ENCODE data around the gene CALML6. TPM values are rescaled to one million over a fixed set of nuclear protein-coding genes. Genes with fewer than 3 reads are reported as not detected.
A peak's percentile ranks its signal among the peaks of the same experiment; 100 is the strongest.

Gene CALML6
- total RNA-seq, 1 donor from 2014 or later: not detected

DNA sequence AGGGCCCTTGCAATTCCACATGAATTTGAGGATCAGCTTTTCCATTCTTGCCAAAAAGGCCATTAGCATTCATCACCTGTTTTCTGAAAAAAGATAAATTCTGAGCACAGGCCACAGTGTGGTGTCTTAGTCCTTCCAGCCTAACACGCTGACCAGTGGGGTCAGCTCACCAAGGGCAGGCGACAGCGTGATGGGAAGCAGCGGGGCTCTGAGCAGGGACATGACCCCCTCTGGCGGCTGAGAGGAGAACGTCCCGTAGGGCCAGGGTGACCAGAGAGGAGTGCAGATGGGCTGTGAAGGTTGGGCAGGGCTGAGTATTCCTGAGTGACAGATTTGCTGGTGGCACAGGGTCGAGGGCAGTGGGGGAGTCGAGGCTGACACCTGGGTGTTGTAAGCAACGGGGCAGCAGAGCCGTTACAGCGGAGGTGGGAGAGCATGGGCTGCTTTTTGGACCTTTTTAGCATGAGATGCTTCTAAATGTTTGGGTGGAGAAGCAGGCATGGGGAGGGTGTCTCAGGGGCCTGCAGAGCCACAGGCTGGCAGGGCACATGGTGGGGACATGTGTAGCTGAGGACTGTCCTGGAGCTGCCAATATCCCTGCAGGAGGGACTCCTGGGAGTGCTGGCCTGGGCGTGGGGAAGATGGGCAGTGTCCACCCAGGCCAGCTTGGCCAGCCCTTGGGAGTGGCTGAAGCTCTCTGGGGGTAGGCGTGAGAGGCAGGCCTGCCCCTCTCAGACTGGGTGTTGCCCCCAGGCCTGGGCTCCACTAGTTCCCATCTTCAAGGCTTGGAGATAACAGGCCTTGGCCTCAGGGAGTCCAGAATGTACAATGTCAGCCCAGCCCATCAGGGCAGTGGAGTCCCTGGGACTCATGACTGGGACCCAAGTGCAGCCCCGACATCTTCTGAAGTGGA lies 8.6 kb upstream of the CALML6 start:
- DNase-seq (peak; percentile 93), ATAC-seq (ENCODE audit: poor library complexity) (peak; percentile 72)
- intact Hi-C loops (cut with DNase I): loop anchor here (5.0 kb wide), 1 partner anchor 129 kb away; the partner anchor contains the start of gene NADK

DNA sequence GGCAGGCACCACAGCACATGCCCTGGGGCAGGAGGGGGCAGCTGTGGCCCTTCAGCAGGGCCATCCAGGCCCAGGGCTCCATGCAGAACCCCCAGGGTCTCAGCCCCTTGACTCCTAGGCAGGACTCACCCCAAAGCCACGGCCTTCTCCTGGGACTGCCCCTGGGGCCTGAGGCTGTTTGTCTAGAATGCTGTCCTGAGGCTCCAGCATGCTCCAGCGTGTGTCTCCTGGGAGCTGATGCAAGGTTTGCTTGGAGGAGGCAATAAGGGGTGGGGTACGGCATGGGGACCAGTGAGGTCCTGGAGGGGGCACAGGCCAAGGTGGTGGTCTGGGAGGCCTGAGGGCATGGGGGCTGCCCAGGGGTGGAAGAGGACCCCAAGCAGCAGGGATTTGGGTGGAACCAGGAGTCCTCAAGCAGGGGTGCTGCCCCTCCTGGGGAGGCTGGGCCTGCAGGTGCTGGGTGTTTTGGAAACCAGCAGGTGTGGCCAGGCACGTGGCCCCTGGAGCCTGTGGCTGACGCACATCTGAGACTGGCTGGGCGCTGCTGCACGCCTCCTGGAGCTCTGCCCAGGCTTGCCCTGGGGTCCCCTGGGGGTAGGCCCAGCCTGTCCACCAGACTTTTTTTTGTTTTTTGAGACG lies 7.8 kb upstream of the CALML6 start:
- DNase-seq: no peak
- intact Hi-C loops (cut with DNase I): loop anchor here (5.0 kb wide), 1 partner anchor 130 kb away; the partner anchor contains the start of gene NADK
- no peak for ATAC-seq (ENCODE audit: poor library complexity)

DNA sequence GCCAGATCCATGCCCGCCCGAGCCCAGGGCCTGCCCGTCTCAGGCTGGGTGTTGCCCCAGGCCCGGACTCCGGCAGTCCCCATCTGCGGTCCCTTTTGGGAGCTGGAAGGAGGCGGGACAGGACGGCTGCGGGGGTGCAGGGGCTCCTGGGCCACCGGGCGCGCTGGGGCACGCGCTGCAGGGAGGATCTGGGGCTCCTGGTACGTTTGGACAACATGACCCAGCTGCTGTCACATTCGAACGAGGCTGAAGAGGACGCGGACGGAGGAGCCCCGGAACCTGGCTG lies 6.6 kb upstream of the CALML6 start:
- DNase-seq: no peak
- no peak for ATAC-seq (ENCODE audit: poor library complexity)
- intact Hi-C loops (cut with DNase I): loop anchor here (5.0 kb wide), 1 partner anchor 131 kb away; the partner anchor contains the start of gene NADK

DNA sequence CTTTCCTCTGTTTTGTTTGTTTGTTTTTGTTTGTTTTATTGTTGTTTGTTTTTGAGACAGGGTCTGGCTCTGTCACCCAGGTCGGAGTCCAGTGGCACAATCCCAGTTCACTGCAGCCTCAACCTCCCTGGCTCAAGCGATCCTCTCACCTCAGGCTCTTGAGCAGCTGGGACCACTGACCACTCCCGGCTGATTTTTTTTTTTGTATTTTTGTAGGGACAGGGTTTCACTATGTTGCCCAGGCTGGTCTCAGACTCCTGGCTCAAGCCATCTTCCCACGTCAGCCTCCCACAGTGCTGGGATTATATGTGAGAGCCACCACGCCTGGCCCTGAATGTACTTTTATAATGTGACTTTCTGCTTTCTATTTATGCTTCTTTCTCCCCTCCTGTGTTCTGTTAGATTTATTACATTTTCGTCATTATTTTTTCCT lies 5.0 kb upstream of the CALML6 start:
- DNase-seq (no peak), ATAC-seq (ENCODE audit: poor library complexity) (no peak)
- intact Hi-C loops (cut with DNase I): no loop called here

DNA sequence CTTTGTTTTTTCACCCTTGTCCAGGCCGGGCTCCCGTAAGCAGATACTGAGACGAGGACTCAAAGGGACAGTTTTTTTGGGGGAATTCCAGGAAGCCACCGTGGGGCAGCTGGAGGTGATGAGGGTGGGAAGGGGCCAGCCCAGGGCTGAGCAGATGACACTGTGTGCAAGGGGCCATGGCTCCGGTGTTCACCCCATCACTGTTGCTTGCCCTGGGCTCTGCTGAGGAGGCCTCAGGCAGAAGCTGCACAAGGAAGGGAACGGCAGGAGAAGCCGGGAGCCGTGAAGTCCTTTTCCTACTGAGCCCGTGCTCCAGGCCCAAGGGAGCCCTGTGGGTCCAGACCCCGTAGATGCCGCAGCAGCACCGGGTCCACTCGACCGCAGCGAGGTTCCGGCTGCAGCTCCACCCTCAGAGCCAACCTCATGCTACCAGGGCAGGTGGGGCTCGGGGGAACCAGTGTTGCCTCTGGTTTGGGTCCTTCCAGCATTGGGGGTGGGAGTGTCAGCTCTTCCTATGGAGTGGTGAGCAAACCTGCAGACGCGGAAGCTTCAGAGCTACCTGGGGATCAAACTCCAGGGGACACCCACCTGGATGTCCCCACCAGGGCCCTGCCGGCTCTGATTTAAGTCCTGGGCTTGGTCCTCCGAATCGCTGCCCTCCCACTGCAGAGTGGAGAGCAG lies 4.3 kb upstream of the CALML6 start:
- no peak for ATAC-seq (ENCODE audit: poor library complexity)
- intact Hi-C loops (cut with DNase I): no loop called here
- no peak for DNase-seq

DNA sequence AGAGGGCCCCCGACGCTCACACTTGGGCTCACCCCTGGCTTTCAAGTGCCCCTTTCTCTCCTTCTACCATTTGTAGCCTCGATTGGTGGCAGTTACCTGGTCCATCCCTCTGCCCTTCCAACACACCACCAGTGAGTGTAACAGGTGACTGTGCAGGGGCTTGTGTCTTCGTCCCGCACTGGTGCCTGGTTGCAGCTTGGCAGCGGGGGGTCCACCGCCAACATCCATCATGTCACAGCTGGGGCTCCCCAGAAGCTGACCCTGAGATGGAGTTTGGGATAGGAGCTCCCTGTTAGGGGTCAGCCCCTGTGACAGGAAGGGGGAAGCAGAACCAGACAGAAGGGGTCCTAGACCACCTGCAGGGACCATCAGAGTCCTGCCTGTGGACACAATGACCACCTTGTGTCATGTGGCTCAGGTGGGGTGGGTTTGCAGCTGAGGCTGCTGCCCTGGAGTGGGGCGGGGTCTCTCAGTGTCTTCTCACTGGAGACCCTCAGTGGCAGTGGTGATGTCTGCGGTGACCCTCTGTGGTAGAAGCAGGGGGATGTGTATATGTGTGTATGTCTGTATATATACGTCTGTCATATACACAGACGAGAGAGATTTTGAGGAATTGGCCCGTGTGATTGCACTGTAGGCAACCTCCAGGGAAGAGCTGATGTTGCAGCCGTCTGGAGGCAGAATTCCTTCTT lies 3.6 kb upstream of the CALML6 start:
- intact Hi-C loops (cut with DNase I): no loop called here
- no peak for DNase-seq
- ATAC-seq (ENCODE audit: poor library complexity): no peak

DNA sequence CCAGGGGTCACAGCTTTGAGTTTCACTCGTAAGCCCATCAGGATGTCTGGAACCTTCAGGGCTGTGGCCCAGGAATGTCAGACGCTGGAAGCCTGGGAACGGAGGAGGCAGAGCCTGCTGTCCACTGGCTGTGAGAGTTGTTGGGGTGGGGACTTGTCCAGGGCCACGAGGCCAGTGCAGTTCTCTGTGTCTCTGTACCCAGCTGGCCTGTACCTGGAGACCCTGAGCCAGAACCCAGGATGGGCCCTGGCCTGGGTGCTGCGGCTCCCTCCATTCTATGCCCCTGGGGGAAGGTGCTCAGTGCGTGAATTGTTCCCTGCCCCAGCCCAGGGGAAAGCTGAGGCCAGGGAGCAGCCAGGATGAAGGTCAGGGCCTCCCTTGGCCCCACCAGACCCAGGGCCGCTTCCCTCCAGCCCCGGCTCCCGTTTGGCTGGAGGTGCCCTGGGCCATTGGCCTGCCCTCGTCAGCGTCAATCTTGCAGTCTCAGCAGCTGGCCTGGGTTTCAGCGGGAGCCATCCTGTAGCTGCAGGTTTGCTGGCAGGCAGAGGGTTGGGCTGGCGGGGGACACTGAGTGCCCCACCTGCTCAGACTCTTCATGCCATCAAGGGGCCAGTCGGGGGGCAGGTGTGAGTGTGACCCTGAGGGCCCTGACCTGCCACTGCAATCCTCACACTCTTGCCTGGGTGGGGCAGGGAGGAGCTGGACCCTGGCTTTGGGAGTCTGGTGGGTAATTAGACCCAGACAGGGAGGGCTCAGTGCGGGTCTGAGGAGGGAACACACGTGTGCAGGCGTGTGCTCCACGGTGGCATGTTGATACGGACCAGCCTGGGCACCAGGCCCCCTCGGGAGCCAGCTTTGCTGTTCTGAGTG lies 724 bp upstream of the CALML6 start:
- ATAC-seq (ENCODE audit: poor library complexity): no peak
- intact Hi-C loops (cut with DNase I): no loop called here
- no peak for DNase-seq

DNA sequence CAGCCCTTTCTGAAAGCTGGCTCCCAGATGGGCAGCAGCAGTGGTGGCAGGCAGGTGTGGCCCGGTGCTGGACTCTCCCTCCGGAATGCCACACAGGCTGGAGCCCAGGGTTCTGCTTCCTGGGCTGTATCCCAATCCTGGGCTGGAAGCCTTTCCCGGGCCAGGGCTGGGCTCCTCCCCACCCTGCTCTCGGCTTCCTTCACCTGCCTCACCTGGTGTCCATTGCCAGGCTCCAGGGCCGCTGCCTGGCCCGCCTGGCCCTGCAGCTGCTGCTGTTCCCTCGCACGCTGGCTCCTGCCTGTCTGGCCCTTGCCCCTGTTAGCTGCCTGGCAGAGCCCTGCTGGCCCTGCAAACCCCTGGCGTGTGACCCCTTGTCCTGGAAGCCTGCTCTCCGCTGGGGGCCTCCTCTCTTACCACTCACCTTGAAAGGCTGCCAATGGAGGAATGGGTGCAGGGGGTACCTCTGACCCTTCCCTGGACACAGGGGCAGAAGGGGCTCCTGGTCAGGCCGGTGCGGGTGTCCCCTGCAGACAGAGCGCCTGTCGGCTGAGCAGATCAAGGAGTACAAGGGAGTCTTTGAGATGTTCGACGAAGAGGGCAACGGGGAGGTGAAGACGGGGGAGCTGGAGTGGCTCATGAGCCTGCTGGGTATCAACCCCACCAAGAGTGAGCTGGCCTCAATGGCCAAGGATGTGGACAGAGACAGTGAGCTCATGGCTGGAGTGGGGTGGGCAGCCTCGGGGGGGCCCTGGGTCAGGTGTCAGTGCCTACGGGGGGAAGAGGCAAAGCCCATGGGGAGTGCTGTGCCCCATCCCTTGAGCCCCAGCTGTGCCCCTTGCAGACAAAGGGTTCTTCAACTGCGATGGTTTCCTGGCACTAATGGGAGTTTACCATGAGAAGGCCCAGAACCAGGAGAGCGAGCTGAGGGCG lies 1.1 kb downstream of the CALML6 start:
- DNase-seq (no peak), ATAC-seq (ENCODE audit: poor library complexity) (no peak)
- intact Hi-C loops (cut with DNase I): no loop called here

DNA sequence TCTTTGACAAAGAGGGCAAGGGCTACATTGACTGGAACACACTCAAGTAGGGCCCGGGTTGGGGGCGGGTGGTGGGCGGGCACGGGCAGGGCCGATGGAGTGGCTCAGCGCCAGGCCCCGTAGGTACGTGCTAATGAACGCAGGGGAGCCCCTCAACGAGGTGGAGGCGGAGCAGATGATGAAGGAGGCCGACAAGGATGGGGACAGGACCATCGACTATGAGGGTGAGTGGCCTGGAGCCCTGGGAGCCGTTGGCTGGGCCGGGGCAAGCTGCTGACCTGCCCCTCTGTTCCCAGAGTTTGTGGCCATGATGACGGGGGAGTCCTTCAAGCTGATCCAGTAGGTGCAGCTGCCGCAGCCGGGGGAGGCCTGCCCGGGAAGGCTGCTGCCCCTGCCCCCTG lies 1.8 kb downstream of the CALML6 start:
- intact Hi-C loops (cut with DNase I): no loop called here
- no peak for ATAC-seq (ENCODE audit: poor library complexity)
- DNase-seq: no peak

DNA sequence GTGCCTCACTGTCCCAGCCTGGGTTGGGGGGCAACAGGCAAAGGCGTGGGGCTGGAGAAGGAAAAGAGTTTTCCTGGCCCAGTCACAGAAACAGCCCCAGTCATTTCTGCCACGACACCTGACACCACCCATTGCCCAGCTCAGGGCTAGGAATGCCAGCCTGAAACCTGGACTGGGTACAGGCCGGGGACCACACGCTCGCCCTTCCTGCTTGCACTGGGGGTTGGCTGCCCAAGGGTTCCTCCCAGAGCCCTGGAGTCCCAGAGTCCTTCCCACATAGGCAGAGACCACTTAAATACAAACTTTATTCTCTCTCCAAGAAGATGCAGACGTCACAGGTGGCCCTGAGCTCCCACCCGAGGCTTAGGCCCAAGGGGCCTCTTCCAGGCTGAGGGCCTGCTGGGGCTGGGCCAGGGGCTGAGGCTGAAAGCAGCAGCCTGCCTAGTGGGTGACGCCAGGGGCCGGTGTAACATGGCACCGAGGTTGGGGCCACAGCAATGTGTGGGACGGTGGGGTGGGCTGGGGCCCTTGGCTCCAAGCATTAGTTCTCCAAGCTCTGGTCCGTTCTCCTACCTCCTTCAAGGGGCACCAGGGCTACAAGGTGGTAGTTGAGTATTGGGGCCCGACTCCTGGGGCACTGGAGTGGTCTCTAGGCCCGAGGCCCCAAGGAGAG lies 2.4 kb downstream of the CALML6 start:
- no peak for DNase-seq
- intact Hi-C loops (cut with DNase I): no loop called here
- ATAC-seq (ENCODE audit: poor library complexity): no peak

DNA sequence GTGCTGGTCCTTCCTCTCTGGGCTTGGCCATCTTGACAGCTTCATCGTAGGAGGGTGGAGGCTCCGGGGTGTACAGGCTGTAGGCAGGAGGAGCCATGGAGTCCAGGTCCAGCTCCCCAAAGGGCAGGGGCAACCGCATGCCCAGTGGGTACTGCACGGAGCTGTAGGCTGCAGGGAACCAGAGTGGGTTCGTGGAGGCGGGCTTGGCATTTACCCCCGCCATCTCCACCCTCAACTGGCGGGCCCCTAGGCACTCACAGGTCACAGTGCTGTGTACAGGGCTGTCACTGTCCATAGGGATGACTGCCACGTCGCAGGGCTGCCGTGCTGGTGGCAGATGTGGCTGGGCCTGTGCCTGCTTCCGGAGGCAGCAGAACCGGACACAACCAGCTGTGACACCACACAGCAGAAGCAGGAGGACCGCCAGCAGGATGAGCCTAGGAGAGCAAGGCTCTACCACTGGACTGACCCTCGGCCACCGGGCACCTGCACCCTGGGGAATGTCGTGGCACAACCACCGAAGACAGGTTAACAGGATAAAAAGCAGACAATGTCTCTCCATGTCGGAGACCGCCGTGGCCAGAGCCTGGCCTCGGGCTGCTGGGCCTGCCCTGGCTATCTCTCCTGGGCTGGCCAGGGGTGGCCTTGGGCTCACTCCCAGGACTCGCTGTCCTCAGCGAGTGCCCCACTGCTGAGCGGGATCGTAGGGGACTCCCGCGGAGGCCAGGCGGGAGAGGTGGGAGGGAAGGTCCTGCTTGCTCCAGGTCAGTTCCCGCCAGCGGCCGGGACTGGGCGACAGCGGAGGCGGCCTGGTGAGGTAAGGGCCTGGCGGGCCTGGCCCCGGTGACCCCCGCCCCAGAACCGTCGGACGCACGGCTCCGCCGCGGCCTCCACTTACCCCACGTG lies 3.2 kb downstream of the CALML6 start:
- ATAC-seq (ENCODE audit: poor library complexity): no peak
- intact Hi-C loops (cut with DNase I): no loop called here
- DNase-seq: no peak

DNA sequence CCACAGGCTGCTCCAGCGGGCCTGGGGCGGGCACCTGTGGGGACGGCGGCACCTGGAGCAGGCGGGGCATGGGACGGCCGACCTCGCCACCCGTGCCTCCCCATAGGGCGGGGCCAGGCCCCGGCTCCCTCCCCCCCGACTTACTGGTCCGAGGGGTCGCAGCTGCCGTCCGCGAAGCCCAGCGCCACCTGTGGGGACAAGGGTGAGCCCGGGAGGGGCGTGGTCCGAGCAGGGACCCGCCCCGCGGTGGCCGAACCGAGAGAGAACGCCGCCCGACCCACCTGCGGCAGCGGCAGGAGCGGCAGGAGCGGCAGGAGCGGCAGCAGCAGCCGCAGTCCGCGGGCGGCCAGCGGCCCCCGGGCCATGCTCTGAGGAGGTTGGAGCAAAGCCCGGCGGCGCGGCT lies 3.8 kb downstream of the CALML6 start, which contains the start of gene TMEM52:
Gene TMEM52, minus strand, starts transcription at position 379 of the 403 bp plus-strand sequence. Its CDS starts 14 bp downstream, at position 365.
- DNase-seq (no peak), ATAC-seq (ENCODE audit: poor library complexity) (no peak)
- intact Hi-C loops (cut with DNase I): no loop called here

DNA sequence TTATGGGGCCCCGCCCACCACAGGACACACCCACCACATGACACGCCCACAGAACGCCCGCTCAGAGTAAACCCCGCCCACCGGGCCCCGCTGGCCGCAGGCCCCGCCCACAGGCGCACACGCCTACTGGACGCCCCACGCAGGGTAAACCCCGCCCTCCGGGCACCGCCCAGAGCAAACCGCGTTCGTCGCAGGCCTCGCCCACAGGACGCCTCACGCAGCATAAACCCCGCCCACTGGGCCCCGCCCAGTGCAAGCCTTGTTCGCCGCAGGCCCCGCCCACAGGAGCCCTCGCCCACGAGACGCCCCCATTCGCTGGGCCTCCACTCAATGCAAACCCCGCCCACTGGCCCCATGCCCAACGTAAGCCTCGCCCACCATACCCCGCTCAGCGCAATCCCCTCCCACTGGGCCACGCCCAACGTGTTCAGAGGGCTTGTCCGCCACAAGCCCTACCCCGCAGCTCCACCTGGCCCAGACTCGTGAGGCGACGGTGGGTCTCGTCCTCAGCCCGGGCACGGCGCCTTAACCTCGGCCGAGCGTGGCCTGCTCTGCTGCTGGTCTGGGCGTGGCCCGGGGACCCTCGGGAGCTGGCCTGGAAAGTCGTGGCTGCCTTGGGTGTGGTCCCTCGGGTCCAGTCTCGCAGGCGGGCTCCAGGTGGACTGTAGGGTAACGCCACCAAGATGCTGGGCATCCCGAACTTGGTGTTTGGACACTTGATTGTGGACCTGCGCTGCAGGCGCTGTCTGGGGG lies 4.4 kb downstream of the CALML6 start:
- ATAC-seq (ENCODE audit: poor library complexity): peak; percentile 92
- intact Hi-C loops (cut with DNase I): no loop called here
- DNase-seq: peak; percentile 99

DNA sequence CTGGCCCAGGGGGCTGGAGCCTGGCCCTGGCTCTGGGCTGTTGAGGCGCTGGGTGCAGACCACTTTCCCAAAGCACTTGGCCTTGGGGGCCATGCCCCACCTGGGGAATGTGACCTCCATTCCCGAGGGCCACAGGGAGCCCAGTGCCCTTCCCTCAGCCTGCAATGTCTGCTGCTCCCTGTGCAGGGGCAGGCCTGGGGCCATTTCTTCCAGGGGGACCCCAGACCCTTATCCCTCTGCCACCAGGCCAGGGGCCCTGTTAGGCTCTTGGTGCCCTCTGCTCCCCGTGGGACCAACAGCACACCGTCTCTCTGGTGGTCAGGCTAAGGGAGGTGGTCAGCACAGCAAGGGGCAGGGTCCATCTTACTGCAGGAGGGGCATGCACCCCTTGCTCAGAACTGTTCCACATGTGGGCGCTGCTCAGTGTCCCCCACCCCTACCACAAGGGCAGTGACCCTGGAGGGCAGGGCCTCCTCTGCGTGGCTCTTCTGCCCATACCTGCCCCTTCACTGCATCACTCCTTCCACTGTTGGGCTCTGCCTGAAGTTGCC lies 5.1 kb downstream of the CALML6 start:
- no peak for DNase-seq
- intact Hi-C loops (cut with DNase I): no loop called here
- ATAC-seq (ENCODE audit: poor library complexity): no peak

Data from Right ventricle myocardium superior (tissue), 1 donor.